ENCODE results near the gene RPTOR.
"Not testable (repeated sequence)": the region's sequence is repeated elsewhere in the genome, so short reads cannot be mapped to it uniquely, and the experiment has no call there.

RPTOR gene

GRCh38 chr17:80612997-80613731, 68.5 kb downstream of the RPTOR start:
- DNase-seq: no peak

GRCh38 chr17:80613732-80614071, 69.1 kb downstream of the RPTOR start:
- DNase-seq: no peak

GRCh38 chr17:80614332-80615047, 69.9 kb downstream of the RPTOR start:
- DNase-seq: no peak

- no peak for DNase-seq
Measured at GRCh38 chr17:80615376-80615775, 70.7 kb downstream of the RPTOR start.

GRCh38 chr17:80616705-80617104, 72.1 kb downstream of the RPTOR start:
- no peak for DNase-seq

- DNase-seq: no peak
Measured at GRCh38 chr17:80618304-80618703, 73.7 kb downstream of the RPTOR start.

GRCh38 chr17:80619535-80620235, 75.0 kb downstream of the RPTOR start:
- no peak for DNase-seq

GRCh38 chr17:80621335-80621996, 76.8 kb downstream of the RPTOR start:
- no peak for DNase-seq

- no peak for DNase-seq
Measured at GRCh38 chr17:80621997-80622357, 77.3 kb downstream of the RPTOR start.

GRCh38 chr17:80624864-80625263, 80.2 kb downstream of the RPTOR start:
- DNase-seq: no peak

GRCh38 chr17:80625627-80626026, 81.0 kb downstream of the RPTOR start:
- no peak for DNase-seq

GRCh38 chr17:80628881-80629280, 84.2 kb downstream of the RPTOR start:
- DNase-seq: not testable (repeated sequence)

- no peak for DNase-seq
Measured at GRCh38 chr17:80629298-80630028, 84.8 kb downstream of the RPTOR start.

- DNase-seq: no peak
Measured at GRCh38 chr17:80630560-80631120, 86.0 kb downstream of the RPTOR start.

GRCh38 chr17:80631142-80632045, 86.8 kb downstream of the RPTOR start:
- no peak for DNase-seq

GRCh38 chr17:80632046-80632581, 87.5 kb downstream of the RPTOR start:
- no peak for DNase-seq

- no peak for DNase-seq
Measured at GRCh38 chr17:80633207-80633606, 88.6 kb downstream of the RPTOR start.

- no peak for DNase-seq
Measured at GRCh38 chr17:80633994-80634566, 89.4 kb downstream of the RPTOR start.

GRCh38 chr17:80636361-80637018, 91.9 kb downstream of the RPTOR start:
- DNase-seq: no peak
